Measurements from ENCODE around the gene ST3GAL3. TPM values are rescaled to one million over a fixed set of nuclear protein-coding genes. Genes with fewer than 3 reads are reported as not detected.
"Not testable (repeated sequence)": the region's sequence is repeated elsewhere in the genome, so short reads cannot be mapped to it uniquely, and the experiment has no call there.

Gene ST3GAL3
- total RNA-seq, 1 experiment from 2014 or later: 4.6 TPM

GRCh38 chr1:43753422-43753821 is 46.1 kb downstream of the ST3GAL3 start:
- no peak for DNase-seq (ENCODE audit: low spot score)

GRCh38 chr1:43754892-43755291 is 47.6 kb downstream of the ST3GAL3 start:
- DNase-seq (ENCODE audit: low spot score): no peak

GRCh38 chr1:43757343-43758053 is 50.2 kb downstream of the ST3GAL3 start:
- DNase-seq (ENCODE audit: low spot score): peak; percentile 5

GRCh38 chr1:43760745-43761317 is 53.5 kb downstream of the ST3GAL3 start:
- DNase-seq (ENCODE audit: low spot score): no peak

GRCh38 chr1:43763497-43763973 is 56.2 kb downstream of the ST3GAL3 start:
- peak; percentile 90 for DNase-seq (ENCODE audit: low spot score)

GRCh38 chr1:43764581-43764980 is 57.2 kb downstream of the ST3GAL3 start:
- no peak for DNase-seq (ENCODE audit: low spot score)

GRCh38 chr1:43766086-43766784 is 58.9 kb downstream of the ST3GAL3 start:
- no peak for DNase-seq (ENCODE audit: low spot score)

GRCh38 chr1:43766818-43767525 is 59.6 kb downstream of the ST3GAL3 start:
- no peak for DNase-seq (ENCODE audit: low spot score)

GRCh38 chr1:43768168-43768567 is 60.8 kb downstream of the ST3GAL3 start:
- no peak for DNase-seq (ENCODE audit: low spot score)

GRCh38 chr1:43769350-43769908 is 62.1 kb downstream of the ST3GAL3 start:
- no peak for DNase-seq (ENCODE audit: low spot score)

GRCh38 chr1:43770111-43770510 is 62.8 kb downstream of the ST3GAL3 start:
- no peak for DNase-seq (ENCODE audit: low spot score)

GRCh38 chr1:43772978-43773377 is 65.6 kb downstream of the ST3GAL3 start:
- no peak for DNase-seq (ENCODE audit: low spot score)

- no peak for DNase-seq (ENCODE audit: low spot score)
Observed at GRCh38 chr1:43773821-43774220, 66.5 kb downstream of the ST3GAL3 start.

GRCh38 chr1:43774359-43774758 is 67.0 kb downstream of the ST3GAL3 start:
- no peak for DNase-seq (ENCODE audit: low spot score)

GRCh38 chr1:43776043-43776761 is 68.9 kb downstream of the ST3GAL3 start:
- DNase-seq (ENCODE audit: low spot score): no peak

- not testable (repeated sequence) for DNase-seq (ENCODE audit: low spot score)
Observed at GRCh38 chr1:43777916-43778315, 70.6 kb downstream of the ST3GAL3 start.

GRCh38 chr1:43779266-43779665 is 71.9 kb downstream of the ST3GAL3 start:
- DNase-seq (ENCODE audit: low spot score): peak; percentile 5

GRCh38 chr1:43779805-43780403 is 72.6 kb downstream of the ST3GAL3 start:
- no peak for DNase-seq (ENCODE audit: low spot score)

GRCh38 chr1:43781574-43781973 is 74.2 kb downstream of the ST3GAL3 start:
- DNase-seq (ENCODE audit: low spot score): no peak

GRCh38 chr1:43783096-43783670 is 75.8 kb downstream of the ST3GAL3 start:
- peak; percentile 6 for DNase-seq (ENCODE audit: low spot score)
